ENCODE results near the gene KLHL25.

The KLHL25 gene

GRCh38 chr15:85777250-85778106 is 17.2 kb downstream of the KLHL25 start:
- no peak for DNase-seq (ENCODE audit: low read depth in 3 of 3)

GRCh38 chr15:85773970-85774369 is 20.8 kb downstream of the KLHL25 start:
- no peak for DNase-seq (ENCODE audit: low read depth in 3 of 3)

GRCh38 chr15:85773249-85773648 is 21.5 kb downstream of the KLHL25 start:
- no peak for DNase-seq (ENCODE audit: low read depth in 3 of 3)

GRCh38 chr15:85772668-85773067 is 22.1 kb downstream of the KLHL25 start:
- DNase-seq (ENCODE audit: low read depth in 3 of 3), result no peak

GRCh38 chr15:85771781-85772445 is 22.8 kb downstream of the KLHL25 start:
- no peak for DNase-seq (ENCODE audit: low read depth in 3 of 3)

- DNase-seq (ENCODE audit: low read depth in 3 of 3), result no peak
Measured at GRCh38 chr15:85771271-85771670, 23.5 kb downstream of the KLHL25 start.

- DNase-seq (ENCODE audit: low read depth in 3 of 3), result no peak
Measured at GRCh38 chr15:85770096-85771041, 24.4 kb downstream of the KLHL25 start.

- DNase-seq (ENCODE audit: low read depth in 3 of 3), result no peak
Measured at GRCh38 chr15:85769182-85769900, 25.4 kb downstream of the KLHL25 start.

GRCh38 chr15:85768595-85769168 is 26.0 kb downstream of the KLHL25 start:
- DNase-seq (ENCODE audit: low read depth in 3 of 3), result no peak

- no peak for DNase-seq (ENCODE audit: low read depth in 3 of 3)
Measured at GRCh38 chr15:85767785-85768529, 26.8 kb downstream of the KLHL25 start.

GRCh38 chr15:85766001-85766831 is 28.5 kb downstream of the KLHL25 start:
- no peak for DNase-seq (ENCODE audit: low read depth in 3 of 3)

- no peak for DNase-seq (ENCODE audit: low read depth in 3 of 3)
Measured at GRCh38 chr15:85764649-85765277, 30.0 kb downstream of the KLHL25 start.

GRCh38 chr15:85763673-85764633 is 30.8 kb downstream of the KLHL25 start:
- no peak for DNase-seq (ENCODE audit: low read depth in 3 of 3)

GRCh38 chr15:85763157-85763556 is 31.6 kb downstream of the KLHL25 start:
- no peak for DNase-seq (ENCODE audit: low read depth in 3 of 3)

- DNase-seq (ENCODE audit: low read depth in 3 of 3), result no peak
Measured at GRCh38 chr15:85762756-85763127, 32.0 kb downstream of the KLHL25 start.

GRCh38 chr15:85762039-85762755 is 32.5 kb downstream of the KLHL25 start:
- DNase-seq (ENCODE audit: low read depth in 3 of 3), result no peak

GRCh38 chr15:85761635-85762034 is 33.1 kb downstream of the KLHL25 start:
- DNase-seq (ENCODE audit: low read depth in 3 of 3), result no peak
